Upper lobe of right lung (tissue), 1 donor: ENCODE data around the gene KIAA1755. TPM values are rescaled to one million over a fixed set of nuclear protein-coding genes. Genes with fewer than 3 reads are reported as not detected.

Experiments used
- ATAC-seq: fragments of 200-7000 bp; cut with Tn5 transposase; one replicate; pipeline ENCODE4 v1.9.1; 2020; ENCODE audit warnings: mild to moderate bottlenecking, moderate library complexity
- DNase-seq: peaks from one replicate; pipeline ENCODE4 v3.0.0-alpha.2; 2020
- H3K27ac ChIP-seq: fragments of 200-600 bp; one replicate; pipeline ENCODE4 v1.8.0; 2022
- H3K27me3 ChIP-seq: fragments of 200-600 bp; one replicate; pipeline ENCODE4 v1.8.0; 2022; ENCODE audit warnings: mild to moderate bottlenecking
- H3K36me3 ChIP-seq: fragments of 200-600 bp; one replicate; pipeline ENCODE4 v1.8.0; 2022
- H3K4me1 ChIP-seq: fragments of 200-600 bp; one replicate; pipeline ENCODE4 v1.8.0; 2022
- H3K4me3 ChIP-seq: fragments of 200-600 bp; one replicate; pipeline ENCODE4 v1.8.0; 2022; ENCODE audit warnings: mild to moderate bottlenecking
- H3K9me3 ChIP-seq: fragments of 200-600 bp; one replicate; pipeline ENCODE4 v1.8.0; 2022
- intact Hi-C: fragments of 100-400 bp; cut with DNase I; formaldehyde crosslinking; loops from one replicate; pipeline ENCODE4 v1.11.0; 2022
- total RNA-seq: library from RNA; stranded (reverse); fragmentation: NEBNext Ultra II Directional; extraction: Animal tissue kit (Norgen Biotek cat#: 25700); gene quantifications from one replicate; pipeline ENCODE4 v1.2.1, GENCODE V29; 2021
- TF ChIP-seq, protein P1 (sequence below): fragments of 200-600 bp; IDR thresholded peaks from one replicate; pipeline ENCODE4 v1.8.0; 2022; ENCODE audit warnings: antibody characterized with exemption
- donor health status: DM: no; HTN: yes; CAD: no; lungs with severe emphysema.

Gene KIAA1755
- total RNA-seq, 1 donor from 2014 or later, result 2.3 TPM

DNA sequence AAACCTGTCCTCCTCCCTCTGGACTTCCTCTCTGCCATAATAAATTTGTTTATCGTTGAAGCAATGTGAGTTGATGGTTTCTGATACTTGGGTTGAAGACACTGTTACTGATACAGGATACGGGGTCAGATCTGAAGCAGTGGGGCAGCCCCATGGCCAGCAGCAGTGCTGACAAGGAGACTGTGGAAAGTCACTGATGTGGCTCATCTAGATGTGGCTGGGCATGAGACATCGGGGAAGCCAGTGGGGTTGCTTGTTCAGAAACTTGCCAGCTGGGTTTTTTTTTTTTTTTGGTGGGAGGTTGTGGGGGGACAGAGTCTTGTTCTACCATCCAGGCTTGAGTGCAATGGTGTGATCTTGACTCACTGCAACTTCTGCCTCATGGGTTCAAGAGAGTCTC, 40.8 kb upstream of the KIAA1755 start:
- Histone ChIP-seq H3K4me3 (no peak overlapping the region), H3K27ac (no peak overlapping the region), H3K27me3 (peaks cover 19% of the 10 kb centered on the region), H3K4me1 (peaks cover 20% of the 10 kb centered on the region), H3K9me3 (no peaks in the 10 kb centered on the region), H3K36me3 (no peaks in the 10 kb centered on the region)
- intact Hi-C loops, result no loop called here
- DNase-seq (no peak), ATAC-seq (no peak)
- TF ChIP-seq, protein P1, sequence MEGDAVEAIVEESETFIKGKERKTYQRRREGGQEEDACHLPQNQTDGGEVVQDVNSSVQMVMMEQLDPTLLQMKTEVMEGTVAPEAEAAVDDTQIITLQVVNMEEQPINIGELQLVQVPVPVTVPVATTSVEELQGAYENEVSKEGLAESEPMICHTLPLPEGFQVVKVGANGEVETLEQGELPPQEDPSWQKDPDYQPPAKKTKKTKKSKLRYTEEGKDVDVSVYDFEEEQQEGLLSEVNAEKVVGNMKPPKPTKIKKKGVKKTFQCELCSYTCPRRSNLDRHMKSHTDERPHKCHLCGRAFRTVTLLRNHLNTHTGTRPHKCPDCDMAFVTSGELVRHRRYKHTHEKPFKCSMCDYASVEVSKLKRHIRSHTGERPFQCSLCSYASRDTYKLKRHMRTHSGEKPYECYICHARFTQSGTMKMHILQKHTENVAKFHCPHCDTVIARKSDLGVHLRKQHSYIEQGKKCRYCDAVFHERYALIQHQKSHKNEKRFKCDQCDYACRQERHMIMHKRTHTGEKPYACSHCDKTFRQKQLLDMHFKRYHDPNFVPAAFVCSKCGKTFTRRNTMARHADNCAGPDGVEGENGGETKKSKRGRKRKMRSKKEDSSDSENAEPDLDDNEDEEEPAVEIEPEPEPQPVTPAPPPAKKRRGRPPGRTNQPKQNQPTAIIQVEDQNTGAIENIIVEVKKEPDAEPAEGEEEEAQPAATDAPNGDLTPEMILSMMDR, result no peak

DNA sequence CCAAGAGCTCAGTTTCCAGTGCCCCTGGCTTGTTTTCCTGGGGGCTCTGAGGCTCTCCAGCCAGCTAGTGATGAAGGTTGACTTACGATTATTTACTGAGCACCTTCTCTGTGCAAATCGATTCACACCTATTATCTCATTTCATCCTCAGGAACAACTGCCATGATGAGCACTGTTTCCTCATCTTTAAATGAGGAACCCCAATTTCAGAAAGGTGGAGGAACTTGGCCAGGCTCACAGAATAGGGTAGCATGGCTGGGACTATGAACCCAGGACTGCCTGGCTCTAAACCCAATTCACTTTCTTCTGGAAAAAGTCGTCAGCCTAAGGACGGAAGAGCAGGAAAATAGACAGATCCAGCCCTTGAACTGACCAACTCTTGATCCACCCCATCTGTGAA, 39.9 kb upstream of the KIAA1755 start:
- DNase-seq (no peak), ATAC-seq (no peak)
- Histone ChIP-seq H3K27ac (peak overlapping the region; percentile 69), H3K36me3 (no peaks in the 10 kb centered on the region), H3K4me1 (peaks cover 20% of the 10 kb centered on the region), H3K27me3 (peaks cover 10% of the 10 kb centered on the region), H3K9me3 (no peaks in the 10 kb centered on the region), H3K4me3 (no peak overlapping the region)
- TF ChIP-seq, protein P1, result no peak
- intact Hi-C loops, result no loop called here

DNA sequence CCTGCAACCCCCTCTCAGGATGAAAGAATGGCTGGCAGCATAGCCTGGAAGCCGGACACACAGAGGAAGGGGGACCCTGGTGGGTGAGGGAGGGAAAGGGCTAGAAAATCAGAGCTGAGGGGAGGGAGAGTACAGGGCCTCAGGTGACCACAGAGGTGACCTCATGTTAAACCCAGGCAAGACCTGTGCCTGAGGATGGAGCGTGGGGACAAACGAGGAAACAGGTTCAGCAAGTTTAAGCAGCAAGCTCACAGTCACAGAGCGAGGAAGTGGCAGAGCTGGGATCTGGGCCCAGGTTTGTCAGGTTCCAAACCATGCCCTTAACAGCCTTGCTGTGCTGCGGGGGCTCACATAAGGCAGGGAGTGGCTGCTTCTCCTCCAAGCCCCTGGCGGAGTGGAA, 39.4 kb upstream of the KIAA1755 start:
- H3K9me3 ChIP-seq, result no peaks in the 10 kb centered on the region
- H3K27ac ChIP-seq, result peak overlapping the region; percentile 69
- peaks cover 20% of the 10 kb centered on the region for H3K4me1 ChIP-seq
- H3K27me3 ChIP-seq, result peaks cover 5% of the 10 kb centered on the region
- H3K4me3 ChIP-seq, result no peak overlapping the region
- no peaks in the 10 kb centered on the region for H3K36me3 ChIP-seq
- DNase-seq, result no peak
- TF ChIP-seq, protein P1, result no peak
- ATAC-seq, result peak; percentile 70
- intact Hi-C loops, result no loop called here

DNA sequence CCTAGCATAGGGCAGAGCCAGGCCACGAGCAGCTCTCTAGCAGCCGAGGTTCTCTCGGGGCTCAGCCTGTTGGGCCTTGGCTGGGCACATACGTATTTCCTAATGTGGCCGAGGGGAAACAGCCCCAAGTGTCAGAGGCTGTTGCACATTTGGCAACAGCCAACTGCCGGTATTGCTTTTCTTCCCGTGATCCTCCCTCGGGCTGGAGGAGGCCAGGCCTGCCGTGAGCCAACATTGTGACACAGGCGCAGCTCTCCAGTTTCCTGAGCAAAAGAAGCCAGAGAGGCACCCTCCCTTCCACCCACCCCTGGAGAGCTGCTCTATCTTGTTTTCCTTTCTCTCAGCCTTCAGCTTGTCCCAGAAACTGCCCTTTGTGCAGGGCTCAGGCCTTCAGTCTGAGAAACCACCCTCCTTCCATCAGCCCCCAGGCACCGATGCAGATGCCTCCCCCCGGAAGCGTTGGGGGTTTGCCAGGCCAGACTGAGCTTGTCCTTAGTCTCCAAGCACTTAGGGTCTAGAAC, 38.3 kb upstream of the KIAA1755 start:
- intact Hi-C loops, result no loop called here
- Histone ChIP-seq H3K4me3 (no peak overlapping the region), H3K27ac (peak overlapping the region; percentile 69), H3K36me3 (no peaks in the 10 kb centered on the region), H3K4me1 (peaks cover 20% of the 10 kb centered on the region), H3K9me3 (no peaks in the 10 kb centered on the region), H3K27me3 (no peaks in the 10 kb centered on the region)
- DNase-seq (peak; percentile 89), ATAC-seq (peak; percentile 89)
- TF ChIP-seq, protein P1, result no peak

DNA sequence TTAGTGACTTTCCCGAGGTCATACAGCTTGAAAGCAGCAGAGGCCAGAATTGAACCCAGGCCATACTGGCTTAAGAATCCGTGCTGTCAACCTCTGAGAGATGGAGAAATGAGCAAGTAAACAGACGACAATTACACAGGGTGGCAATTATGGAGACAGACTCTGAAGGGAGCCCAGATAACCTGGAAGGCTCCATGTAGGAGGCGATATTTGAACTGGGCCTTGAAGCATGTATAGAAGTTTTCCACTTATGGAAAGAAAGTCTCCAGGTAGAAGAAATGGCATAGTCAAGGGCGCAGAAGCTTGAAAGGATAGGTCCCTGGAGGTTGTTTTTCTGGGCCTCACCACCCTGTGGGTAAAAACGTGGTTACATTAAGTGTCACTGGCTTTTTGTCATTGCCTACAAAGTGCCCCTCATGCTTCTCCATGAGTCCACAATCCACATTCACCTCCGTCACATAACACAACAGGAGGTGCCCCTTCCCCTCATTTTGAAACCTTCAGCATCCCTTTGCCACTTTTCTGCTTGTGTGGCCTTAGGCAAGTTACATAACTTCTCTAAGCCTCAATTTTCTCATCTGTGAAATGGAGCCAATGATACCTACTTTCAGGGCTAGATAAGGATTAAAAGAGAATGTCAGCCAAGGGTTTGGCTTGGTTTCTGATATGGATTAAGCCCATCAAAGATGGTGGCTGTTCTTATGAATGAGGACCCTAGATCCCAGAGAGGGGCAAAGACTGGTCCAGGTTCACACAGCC, 37.6 kb upstream of the KIAA1755 start:
- no peaks in the 10 kb centered on the region for H3K27me3 ChIP-seq
- DNase-seq (no peak), ATAC-seq (no peak)
- no peaks in the 10 kb centered on the region for H3K36me3 ChIP-seq
- H3K4me1 ChIP-seq, result peaks cover 20% of the 10 kb centered on the region
- H3K4me3 ChIP-seq, result no peak overlapping the region
- peak overlapping the region; percentile 69 for H3K27ac ChIP-seq
- TF ChIP-seq, protein P1, result no peak
- intact Hi-C loops, result no loop called here
- no peaks in the 10 kb centered on the region for H3K9me3 ChIP-seq
